ENCODE results near the gene UBE2H. TPM values are rescaled to one million over a fixed set of nuclear protein-coding genes. Genes with fewer than 3 reads are reported as not detected.

The UBE2H gene
- total and polyA plus RNA-seq, 8 donors, result 19.2 to 150 (median 49.0) TPM

DNA sequence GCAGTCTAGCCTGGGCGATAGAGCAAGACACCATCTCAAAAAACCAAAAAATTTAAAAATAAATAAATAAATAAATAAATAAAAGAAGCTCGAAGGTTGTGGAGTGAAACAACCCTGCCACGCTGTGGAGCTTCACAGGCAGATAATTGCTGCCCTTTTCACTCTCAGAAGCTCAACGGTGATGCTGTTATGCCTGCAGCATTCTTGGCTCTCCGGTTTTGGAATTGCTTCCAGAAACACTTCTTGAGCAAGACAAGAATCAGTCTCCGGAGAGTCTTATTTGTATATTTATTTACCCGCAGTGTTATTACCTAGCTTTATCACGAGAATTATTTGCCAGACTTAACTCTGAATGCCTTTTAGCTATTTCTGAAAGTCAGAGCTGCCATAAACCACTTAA is 40.5 kb upstream of the UBE2H start:
- Histone ChIP-seq H3K4me3 (no peak overlapping the region), H3K27ac (no peak overlapping the region), H3K4me1 (no peaks in the 10 kb centered on the region), H3K27me3 (no peaks in the 10 kb centered on the region), H3K9me3 (no peaks in the 10 kb centered on the region), H3K36me3 (no peaks in the 10 kb centered on the region)
- no peak for DNase-seq
- TF ChIP-seq EP300 (IDR thresholded peaks at IDR 0.05), result no peak
- TF ChIP-seq, protein P1, sequence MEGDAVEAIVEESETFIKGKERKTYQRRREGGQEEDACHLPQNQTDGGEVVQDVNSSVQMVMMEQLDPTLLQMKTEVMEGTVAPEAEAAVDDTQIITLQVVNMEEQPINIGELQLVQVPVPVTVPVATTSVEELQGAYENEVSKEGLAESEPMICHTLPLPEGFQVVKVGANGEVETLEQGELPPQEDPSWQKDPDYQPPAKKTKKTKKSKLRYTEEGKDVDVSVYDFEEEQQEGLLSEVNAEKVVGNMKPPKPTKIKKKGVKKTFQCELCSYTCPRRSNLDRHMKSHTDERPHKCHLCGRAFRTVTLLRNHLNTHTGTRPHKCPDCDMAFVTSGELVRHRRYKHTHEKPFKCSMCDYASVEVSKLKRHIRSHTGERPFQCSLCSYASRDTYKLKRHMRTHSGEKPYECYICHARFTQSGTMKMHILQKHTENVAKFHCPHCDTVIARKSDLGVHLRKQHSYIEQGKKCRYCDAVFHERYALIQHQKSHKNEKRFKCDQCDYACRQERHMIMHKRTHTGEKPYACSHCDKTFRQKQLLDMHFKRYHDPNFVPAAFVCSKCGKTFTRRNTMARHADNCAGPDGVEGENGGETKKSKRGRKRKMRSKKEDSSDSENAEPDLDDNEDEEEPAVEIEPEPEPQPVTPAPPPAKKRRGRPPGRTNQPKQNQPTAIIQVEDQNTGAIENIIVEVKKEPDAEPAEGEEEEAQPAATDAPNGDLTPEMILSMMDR (IDR thresholded peaks at IDR 0.05), result no peak
- no peak for TF ChIP-seq POLR2A (IDR thresholded peaks at IDR 0.05)
- TF ChIP-seq POLR2AphosphoS5 (IDR thresholded peaks at IDR 0.05), result no peak
- 70 to 81% (median 75%) methylated on average over 8 of the region's 8 CpGs for WGBS, 5 donors
- intact Hi-C loops (cut with DNase I; ENCODE audit: low total_unique reads), result no loop called here

DNA sequence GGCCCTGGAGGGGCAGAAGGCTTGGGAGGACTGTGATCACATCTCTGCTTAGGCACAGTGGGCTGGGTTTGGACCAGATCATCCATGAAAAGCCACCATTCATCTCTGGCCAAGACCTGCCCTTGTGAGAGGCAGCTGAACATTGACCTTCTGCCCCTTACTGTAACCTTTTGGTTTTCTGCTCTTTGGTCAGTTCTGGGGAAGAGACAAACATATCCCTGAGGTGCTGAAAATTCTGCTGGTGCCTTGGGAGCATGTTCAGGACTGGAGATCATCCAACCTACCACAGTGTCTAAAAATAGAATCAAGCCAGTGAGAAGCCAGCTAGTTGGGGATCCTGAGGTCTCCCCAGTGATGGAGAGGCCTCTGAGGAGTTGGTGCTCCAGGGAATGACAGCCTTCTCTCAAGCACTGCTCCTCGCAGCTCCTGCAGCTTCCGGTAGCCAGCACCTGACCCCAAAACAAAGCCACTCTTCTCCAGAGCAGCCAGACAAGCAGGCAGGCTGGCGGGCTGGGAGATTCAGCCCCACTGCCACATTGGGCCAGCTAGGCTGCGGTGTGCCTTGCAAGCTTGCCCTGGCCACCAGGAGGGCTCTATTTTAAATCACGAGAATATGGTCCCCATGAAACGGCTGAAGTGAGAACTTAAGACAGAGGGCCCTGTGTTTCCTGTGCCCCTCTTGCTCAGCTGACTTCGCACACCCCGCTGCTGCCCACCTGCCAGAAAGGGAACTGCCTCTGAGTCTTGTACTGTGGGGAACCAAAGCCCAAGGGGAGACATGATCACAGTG is 37.8 kb upstream of the UBE2H start:
- H3K27me3 ChIP-seq, result no peaks in the 10 kb centered on the region
- H3K4me1 ChIP-seq, result no peaks in the 10 kb centered on the region
- H3K27ac ChIP-seq, result no peak overlapping the region
- H3K4me3 ChIP-seq, result no peak overlapping the region
- TF ChIP-seq, protein P1 (IDR thresholded peaks at IDR 0.05), result no peak
- TF ChIP-seq POLR2AphosphoS5 (IDR thresholded peaks at IDR 0.05), result no peak
- H3K36me3 ChIP-seq, result no peaks in the 10 kb centered on the region
- DNase-seq, result no peak
- WGBS, 5 donors, result 82 to 92% (median 87%) methylated on average over 7 to 8 of the region's 8 CpGs
- intact Hi-C loops (cut with DNase I; ENCODE audit: low total_unique reads), result no loop called here
- no peaks in the 10 kb centered on the region for H3K9me3 ChIP-seq

DNA sequence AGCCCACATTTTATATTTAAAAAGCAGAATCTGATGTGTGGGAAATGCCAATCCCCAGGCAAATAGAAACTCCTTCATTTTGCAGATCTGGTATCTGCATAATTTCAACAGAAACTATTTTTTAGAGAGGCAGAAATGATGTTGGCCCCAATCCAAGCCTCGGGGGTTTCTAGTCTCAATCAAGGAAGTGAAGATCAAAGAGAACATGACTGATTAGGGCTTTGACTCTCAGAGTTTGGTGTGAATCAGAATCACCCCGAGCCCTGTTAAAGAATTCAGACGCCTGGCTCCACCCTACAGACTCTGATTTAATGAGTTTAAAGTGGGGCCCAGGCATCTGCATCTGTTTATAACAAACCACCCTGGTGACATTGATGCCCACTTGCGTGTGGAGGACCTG is 36.7 kb upstream of the UBE2H start:
- no peaks in the 10 kb centered on the region for H3K4me1 ChIP-seq
- 31 to 38% (median 35%) methylated on average over 4 of the region's 4 CpGs for WGBS, 5 donors
- TF ChIP-seq, protein P1 (IDR thresholded peaks at IDR 0.05), result no peak
- TF ChIP-seq POLR2A (IDR thresholded peaks at IDR 0.05), result no peak
- no peak for TF ChIP-seq EP300 (IDR thresholded peaks at IDR 0.05)
- no peak for TF ChIP-seq POLR2AphosphoS5 (IDR thresholded peaks at IDR 0.05)
- no peaks in the 10 kb centered on the region for H3K9me3 ChIP-seq
- no peaks in the 10 kb centered on the region for H3K36me3 ChIP-seq
- intact Hi-C loops (cut with DNase I; ENCODE audit: low total_unique reads), result no loop called here
- H3K27me3 ChIP-seq, result no peaks in the 10 kb centered on the region
- peak in 1 of 2 donors; percentile 54 for DNase-seq
- H3K4me3 ChIP-seq, result no peak overlapping the region
- no peak overlapping the region for H3K27ac ChIP-seq

DNA sequence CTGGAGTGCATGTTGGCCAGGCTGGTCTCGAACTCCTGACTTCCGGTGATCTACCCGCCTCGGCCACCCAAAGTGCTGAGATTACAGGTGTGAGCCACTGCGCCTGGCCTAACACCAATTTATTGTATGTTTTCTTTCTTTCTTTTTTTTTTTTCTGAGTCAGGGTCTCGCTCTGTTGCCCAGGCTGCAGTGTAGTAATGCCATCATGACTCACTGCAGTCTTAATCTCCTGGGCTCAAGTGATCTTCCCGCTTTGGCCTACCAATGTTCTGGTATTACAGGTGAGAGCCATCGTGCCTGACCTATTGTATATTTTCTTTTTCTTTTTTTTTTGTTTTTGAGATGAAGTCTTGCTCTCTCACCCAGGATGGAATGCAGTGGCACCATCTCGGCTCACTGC is 33.8 kb upstream of the UBE2H start:
- DNase-seq, result no peak
- no peaks in the 10 kb centered on the region for H3K36me3 ChIP-seq
- H3K27ac ChIP-seq, result no peak overlapping the region
- 93 to 96% (median 95%) methylated on average over 9 of the region's 9 CpGs for WGBS, 5 donors
- H3K9me3 ChIP-seq, result no peaks in the 10 kb centered on the region
- no peak for TF ChIP-seq POLR2AphosphoS5 (IDR thresholded peaks at IDR 0.05)
- no peak for TF ChIP-seq EP300 (IDR thresholded peaks at IDR 0.05)
- TF ChIP-seq POLR2A (IDR thresholded peaks at IDR 0.05), result no peak
- TF ChIP-seq, protein P1 (IDR thresholded peaks at IDR 0.05), result no peak
- intact Hi-C loops (cut with DNase I; ENCODE audit: low total_unique reads), result no loop called here
- no peaks in the 10 kb centered on the region for H3K4me1 ChIP-seq
- H3K27me3 ChIP-seq, result no peaks in the 10 kb centered on the region
- no peak overlapping the region for H3K4me3 ChIP-seq

Measured in stomach (tissue), 9 donors.